Right hindlimb (tissue), 1 donor: ENCODE data around the gene LY6G6C.
"Not testable (repeated sequence)": the region's sequence is repeated elsewhere in the genome, so short reads cannot be mapped to it uniquely, and the experiment has no call there.

Experiments
- DNase-seq: peaks from one replicate; pipeline ENCODE4 v3.0.0-alpha.2; 2018

Gene LY6G6C

GRCh38 chr6:31725502-31726350 lies 4.2 kb upstream of the LY6G6C start:
- no peak for DNase-seq

GRCh38 chr6:31723980-31724691 lies 2.6 kb upstream of the LY6G6C start:
- DNase-seq, result no peak

- DNase-seq, result no peak
Measured at GRCh38 chr6:31723245-31723979, 1.9 kb upstream of the LY6G6C start, which contains the start of gene MPIG6B. Gene MPIG6B, plus strand, starts transcription at chr6:31723373. Its CDS starts 11 bp downstream, at chr6:31723384.

GRCh38 chr6:31722173-31722572 lies 627 bp upstream of the LY6G6C start:
- DNase-seq, result no peak

- no peak for DNase-seq
Measured at GRCh38 chr6:31720196-31720770, 1.3 kb downstream of the LY6G6C start.

- DNase-seq, result no peak
Measured at GRCh38 chr6:31719001-31719400, 2.5 kb downstream of the LY6G6C start.

GRCh38 chr6:31718265-31718664 lies 3.3 kb downstream of the LY6G6C start:
- no peak for DNase-seq

- DNase-seq, result no peak
Measured at GRCh38 chr6:31717499-31718222, 3.9 kb downstream of the LY6G6C start.

- peak; percentile 49 for DNase-seq
Measured at GRCh38 chr6:31715022-31715958, 6.3 kb downstream of the LY6G6C start, which contains the start of gene LY6G6D. Gene LY6G6D, plus strand, starts transcription at chr6:31715348. Its CDS starts 8 bp downstream, at chr6:31715356.

- DNase-seq, result no peak
Measured at GRCh38 chr6:31713991-31714684, 7.4 kb downstream of the LY6G6C start.

GRCh38 chr6:31713465-31713864 lies 8.1 kb downstream of the LY6G6C start:
- no peak for DNase-seq

GRCh38 chr6:31712296-31712695 lies 9.2 kb downstream of the LY6G6C start:
- DNase-seq, result no peak

GRCh38 chr6:31711233-31711632 lies 10.3 kb downstream of the LY6G6C start:
- no peak for DNase-seq

- DNase-seq, result no peak
Measured at GRCh38 chr6:31710523-31711219, 10.9 kb downstream of the LY6G6C start.

GRCh38 chr6:31709157-31709556 lies 12.4 kb downstream of the LY6G6C start:
- not testable (repeated sequence) for DNase-seq

GRCh38 chr6:31708224-31708623 lies 13.3 kb downstream of the LY6G6C start:
- DNase-seq, result no peak

- DNase-seq, result no peak
Measured at GRCh38 chr6:31707701-31708100, 13.8 kb downstream of the LY6G6C start.

GRCh38 chr6:31706599-31706998 lies 14.9 kb downstream of the LY6G6C start, which contains the start of gene LY6G6F:
Gene LY6G6F, plus strand, starts transcription at chr6:31706866. Its CDS starts 41 bp downstream, at chr6:31706907.
- DNase-seq, result no peak

GRCh38 chr6:31705931-31706330 lies 15.6 kb downstream of the LY6G6C start:
- no peak for DNase-seq
